ENCODE data around the gene KLHL42.

Gene KLHL42

DNA sequence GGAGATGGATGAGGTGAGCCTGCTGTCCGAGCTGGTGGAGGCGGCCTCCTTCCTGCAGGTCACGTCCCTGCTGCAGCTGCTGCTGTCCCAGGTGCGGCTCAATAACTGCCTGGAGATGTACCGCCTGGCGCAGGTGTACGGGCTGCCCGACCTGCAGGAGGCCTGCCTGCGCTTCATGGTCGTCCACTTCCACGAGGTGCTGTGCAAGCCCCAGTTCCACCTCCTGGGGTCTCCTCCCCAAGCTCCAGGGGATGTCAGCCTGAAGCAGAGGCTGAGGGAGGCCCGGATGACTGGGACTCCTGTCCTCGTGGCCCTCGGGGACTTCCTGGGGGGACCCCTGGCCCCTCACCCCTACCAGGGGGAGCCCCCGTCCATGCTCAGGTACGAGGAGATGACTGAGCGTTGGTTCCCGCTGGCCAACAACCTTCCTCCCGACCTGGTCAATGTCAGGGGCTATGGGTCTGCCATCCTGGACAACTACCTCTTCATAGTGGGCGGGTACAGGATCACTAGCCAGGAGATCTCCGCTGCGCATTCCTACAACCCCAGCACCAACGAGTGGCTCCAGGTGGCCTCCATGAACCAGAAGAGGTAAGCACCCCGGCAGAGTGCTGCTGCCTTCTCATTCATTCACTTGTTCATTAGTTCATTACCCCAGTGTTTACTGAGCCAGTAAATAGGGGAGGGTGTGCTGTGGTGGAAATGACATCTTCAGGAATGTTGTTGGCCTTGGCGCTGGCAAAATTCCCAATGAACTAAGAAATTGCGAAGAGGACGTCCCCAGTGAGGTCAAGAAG is 777 bp downstream of the KLHL42 start:
- no peak for FAIRE-seq

DNA sequence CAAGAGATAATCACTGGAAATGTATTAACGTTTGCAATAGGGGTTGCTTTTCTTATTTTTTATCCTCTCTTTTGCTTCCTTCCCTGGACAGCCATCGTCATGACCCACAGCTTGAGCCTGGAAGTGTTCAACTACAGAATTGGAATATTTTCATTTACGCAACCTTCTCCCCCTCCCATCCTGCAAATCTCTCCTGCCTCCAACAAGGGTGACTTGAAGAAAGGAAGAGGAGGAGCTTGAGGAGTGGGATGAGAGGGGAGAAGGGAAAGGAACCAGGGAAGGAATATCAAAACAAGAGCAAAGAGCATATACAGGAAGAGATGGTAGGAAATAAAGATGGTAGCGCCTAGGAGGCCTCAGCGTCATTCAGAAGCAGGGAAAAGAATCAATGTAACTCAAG is 1.6 kb downstream of the KLHL42 start:
- no peak for FAIRE-seq

GRCh38 chr12:27782481-27782880 is 2.4 kb downstream of the KLHL42 start:
- FAIRE-seq, result no peak

DNA sequence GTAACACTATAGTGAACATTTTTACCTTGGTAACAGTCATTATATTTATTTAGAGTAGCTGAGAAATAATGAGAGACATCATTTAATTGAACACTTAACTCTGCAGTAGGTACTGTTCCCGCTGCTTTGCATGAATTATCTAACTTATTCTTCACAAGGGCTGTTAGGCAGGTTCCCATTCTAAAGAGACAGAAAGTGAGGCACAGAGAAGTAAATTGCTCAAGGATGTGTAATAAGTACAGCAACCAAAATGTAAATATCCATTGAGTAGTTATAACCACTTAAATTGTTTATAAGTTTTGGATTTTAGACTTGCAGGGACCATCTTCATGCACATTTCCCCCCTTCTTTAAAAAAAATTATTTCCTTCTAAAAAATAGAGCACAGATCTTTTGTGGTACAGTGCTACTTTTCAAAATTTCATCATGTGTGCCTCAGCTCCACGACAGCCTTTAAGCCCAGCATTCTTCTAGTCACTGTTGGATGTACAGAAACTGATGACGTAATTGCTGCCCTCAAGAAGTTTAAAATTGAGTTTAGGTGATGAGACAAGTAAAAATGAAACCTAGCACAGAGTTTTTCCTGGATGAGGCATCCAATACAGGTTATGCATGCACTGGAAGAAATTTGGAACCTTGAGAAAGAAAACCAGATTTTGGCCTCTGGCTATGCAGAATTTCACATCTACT is 6.0 kb downstream of the KLHL42 start:
- FAIRE-seq, result no peak

DNA sequence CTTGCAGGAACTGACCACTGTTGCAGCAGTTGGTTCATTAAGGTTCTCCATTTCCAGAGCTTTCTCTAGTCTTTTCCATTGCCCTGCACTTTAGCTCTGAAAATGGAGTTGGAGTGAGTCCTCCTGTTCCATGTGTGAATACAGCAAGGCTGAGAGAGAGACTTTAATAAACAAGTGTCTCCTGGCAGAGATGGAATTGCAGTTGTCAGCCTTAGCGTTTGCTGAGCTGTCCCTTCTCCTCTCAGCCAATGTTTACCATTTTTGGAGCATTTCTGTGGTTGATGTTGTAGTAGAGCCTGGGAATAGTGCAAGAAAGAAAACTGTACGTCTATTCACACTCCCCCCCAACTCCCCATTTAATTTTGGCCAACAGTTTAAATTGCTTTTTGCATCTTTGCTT is 7.5 kb downstream of the KLHL42 start:
- no peak for FAIRE-seq

DNA sequence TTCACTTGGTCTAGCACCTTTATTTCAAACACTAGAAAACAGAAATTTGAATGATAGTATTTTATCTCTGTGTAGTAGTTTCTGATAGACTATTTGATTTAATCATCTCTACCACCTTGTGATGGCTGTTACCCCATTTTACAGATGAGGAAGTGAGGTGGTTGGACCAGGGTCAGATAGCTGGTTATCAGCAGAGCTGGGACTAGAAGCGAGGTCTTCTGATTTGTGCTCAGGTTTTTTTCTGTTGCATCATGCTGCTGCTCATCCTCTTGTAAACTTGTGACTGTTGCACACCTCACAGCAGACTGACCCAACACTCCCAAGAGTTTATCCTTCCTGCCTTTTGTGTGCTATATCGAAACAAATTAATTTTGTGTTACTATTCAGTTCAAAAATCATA is 10.1 kb downstream of the KLHL42 start:
- no peak for FAIRE-seq

GRCh38 chr12:27794818-27795584 is 15.0 kb downstream of the KLHL42 start:
- FAIRE-seq, result no peak

DNA sequence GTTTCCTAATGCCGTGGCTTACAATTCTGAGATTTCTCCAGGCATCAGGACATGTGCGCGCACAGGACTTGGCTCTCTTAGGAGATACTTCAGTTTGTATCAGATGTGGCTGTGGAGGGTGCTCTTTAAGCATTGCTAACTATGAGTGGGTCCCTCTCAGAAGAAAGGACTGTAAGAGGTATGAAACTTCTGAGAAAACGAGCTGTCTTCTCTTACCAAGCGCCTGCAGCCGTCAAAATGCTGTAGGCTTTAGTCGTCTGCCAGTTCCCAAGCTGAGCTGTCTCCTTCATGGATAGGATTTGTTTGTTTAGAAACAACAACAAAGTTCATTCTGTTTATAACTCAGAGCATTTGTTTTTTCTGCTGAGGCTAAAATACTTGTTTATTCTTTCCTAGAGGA is 16.1 kb downstream of the KLHL42 start:
- FAIRE-seq, result no peak

- FAIRE-seq, result no peak
These were observed 17.4 kb downstream of the KLHL42 start for GRCh38 chr12:27797301-27798025.

DNA sequence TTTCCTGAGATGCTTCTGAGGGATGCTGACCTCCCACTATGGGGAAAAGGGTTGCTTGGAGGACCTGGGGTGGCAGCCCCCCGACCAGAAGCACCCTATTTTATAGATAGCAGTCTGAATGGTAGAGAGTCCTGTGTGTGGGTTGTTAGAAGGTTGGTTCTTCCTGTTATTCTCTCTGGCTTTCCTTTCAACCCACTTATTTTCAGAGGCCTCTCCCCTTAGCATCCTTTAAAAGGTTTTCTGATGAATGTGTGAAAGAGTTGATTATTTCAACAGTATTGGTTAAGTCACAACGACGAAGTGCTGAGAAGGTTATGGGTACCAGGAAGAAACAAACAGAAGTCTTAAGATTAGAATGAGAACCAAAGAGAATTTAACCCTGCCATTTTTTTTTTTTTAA is 20.8 kb downstream of the KLHL42 start:
- FAIRE-seq, result no peak

DNA sequence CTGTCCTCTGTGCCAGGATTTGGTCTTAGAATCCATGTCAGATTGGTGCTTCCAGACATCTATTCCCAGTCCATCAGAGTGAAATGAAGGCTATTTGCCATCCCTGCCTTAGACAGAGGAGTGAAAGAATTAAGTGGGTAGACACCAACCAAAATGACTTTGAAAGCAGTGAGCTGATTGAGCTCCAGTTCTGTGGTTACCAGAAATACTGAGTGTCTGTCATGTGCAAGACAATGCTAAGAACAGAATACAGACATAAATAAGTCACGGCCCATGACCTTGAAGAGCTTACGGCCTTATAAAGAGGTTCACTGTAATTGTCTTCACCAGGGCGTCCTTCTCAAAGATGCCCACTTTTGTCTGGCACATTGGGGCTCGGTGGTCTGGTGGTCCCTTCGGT is 21.6 kb downstream of the KLHL42 start:
- no peak for FAIRE-seq

- FAIRE-seq, result no peak
These were observed 22.5 kb downstream of the KLHL42 start for GRCh38 chr12:27802511-27802910.

DNA sequence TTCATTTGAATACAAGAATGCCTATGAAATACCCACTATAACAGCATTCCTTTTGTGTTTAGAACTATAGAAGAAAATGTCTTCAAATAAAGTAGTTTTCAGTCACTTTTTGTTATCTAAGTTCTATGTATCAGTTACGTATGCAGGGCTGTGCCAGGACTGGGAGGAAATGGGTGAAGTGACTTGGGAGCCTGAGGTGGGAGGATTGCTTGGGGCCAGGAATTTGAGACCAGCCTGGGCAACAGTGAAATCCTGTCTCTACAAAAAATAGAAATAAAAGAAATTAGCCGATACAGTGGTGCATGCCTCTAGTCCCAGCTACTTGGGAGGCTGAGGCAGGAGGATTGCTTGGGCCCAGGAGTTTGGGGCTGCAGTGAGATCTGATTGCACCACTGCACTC is 22.9 kb downstream of the KLHL42 start:
- FAIRE-seq, result no peak

GRCh38 chr12:27805238-27805637 is 25.2 kb downstream of the KLHL42 start:
- no peak for FAIRE-seq

GRCh38 chr12:27806259-27806658 is 26.2 kb downstream of the KLHL42 start:
- no peak for FAIRE-seq

DNA sequence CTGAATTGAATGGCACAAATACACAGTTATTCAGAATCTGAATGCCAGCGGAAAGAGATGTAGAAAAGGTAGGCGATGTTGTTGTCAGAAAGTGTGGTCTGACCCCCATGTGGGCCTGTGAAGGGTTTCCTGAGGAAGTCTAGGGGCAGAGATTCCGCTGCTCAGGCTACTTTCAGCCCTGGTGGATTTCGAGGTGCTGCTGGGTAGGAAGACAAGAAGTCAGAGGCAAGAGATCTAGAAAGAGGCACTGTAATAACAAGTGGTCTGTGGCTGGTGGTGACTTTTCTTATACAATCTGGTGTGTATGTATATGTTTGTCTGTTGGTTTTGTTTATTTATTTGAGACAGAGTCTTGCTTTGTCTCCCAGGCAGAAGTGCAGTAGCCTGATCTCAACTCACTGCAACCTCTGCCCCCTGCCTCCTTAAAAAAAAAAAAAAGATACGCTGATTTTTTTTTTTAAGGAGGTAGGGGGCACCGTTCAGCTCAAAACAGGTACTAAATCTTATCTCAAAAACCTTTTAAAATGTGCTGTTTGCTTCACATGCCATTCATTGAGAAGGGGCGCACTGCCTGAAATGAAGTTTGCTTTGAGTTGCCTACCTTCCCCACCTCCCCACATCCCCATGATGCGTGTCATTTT is 27.1 kb downstream of the KLHL42 start:
- FAIRE-seq, result no peak

GRCh38 chr12:27808841-27809240 is 28.8 kb downstream of the KLHL42 start:
- FAIRE-seq, result no peak

DNA sequence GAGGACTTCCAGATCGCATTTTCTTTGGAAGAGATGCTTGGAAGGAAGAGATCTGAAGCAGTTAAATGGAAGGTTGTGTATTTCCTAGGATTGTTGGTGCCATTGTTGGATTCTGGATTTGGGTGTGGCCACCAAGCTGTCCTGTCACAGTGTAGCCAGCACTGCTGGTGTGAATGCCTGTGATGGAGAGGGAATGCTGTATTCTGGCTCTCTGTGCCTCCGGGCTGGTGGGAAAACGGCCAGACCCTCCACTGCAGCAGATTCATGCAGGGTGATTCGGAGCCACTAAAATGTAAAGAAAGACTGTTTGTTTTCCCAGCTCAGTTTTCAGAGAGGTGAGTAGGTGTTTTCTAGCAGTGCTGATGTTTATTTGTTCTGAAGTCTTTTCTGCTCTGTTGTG is 30.7 kb downstream of the KLHL42 start:
- no peak for FAIRE-seq

DNA sequence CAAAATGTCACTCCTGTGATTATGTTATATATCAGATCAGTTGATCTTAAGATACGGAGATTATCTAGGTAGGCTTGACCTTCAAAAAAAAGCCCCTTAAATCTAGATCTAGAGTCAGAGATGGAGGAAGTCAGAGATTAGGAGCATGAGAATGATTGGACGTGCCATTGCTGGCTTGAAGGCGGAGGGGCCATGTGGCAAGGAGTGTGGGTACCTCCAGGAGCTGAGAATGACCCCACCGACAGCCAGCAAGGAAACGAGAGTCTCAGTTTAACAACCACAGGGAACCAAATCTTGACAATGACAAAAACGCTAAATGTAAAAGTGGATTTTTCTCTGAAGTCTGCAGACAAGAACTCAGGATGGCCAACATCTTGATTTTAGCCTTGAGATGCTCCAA is 32.5 kb downstream of the KLHL42 start:
- FAIRE-seq, result no peak

GRCh38 chr12:27814411-27814810 is 34.4 kb downstream of the KLHL42 start:
- no peak for FAIRE-seq

- no peak for FAIRE-seq
These were observed 35.0 kb downstream of the KLHL42 start for GRCh38 chr12:27814851-27815591.

DNA sequence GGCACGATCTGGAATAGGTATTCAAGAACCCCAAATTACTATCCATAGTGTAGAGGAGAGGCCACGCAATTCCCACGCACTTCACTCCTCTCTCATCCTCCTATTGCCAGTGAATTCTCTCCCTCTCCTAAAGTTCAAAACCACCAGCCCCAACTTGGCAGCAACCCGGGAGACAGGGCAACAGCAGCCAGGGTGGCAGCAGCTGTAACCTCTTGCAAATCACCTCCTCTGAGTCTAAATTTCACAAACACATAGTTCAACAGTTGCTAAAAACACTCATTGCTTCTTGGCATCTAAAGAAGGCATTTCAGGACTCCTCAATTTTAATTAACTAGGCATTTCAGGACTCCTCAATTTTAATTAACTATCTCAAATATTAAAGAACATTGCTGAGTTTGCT is 37.7 kb downstream of the KLHL42 start:
- FAIRE-seq, result no peak

All from A204.1 (cell line).